ENCODE results near the gene CTSD.

- no peak for TF ChIP-seq POLR2A (IDR thresholded peaks at IDR 0.05)
- TF ChIP-seq POLR2AphosphoS5 (IDR thresholded peaks at IDR 0.05) = no peak
- TF ChIP-seq CTCF (IDR thresholded peaks at IDR 0.05) = no peak
Measured at GRCh38 chr11:1771273-1771672, 7.5 kb upstream of the CTSD start.

Data from breast epithelium (tissue), 3 donors.